Upper lobe of left lung (tissue), 6 donors: ENCODE data around the gene ALDOB. TPM values are rescaled to one million over a fixed set of nuclear protein-coding genes. Genes with fewer than 3 reads are reported as not detected.
A peak's percentile ranks its signal among the peaks of the same experiment; 100 is the strongest.

ENCODE experiments used
- ATAC-seq, 2 donors: fragments of 200-7000 bp; cut with Tn5 transposase; one replicate each; pipeline ENCODE4 v1.9.1; 2022; ENCODE audit warnings: mild to moderate bottlenecking in 2 of 2, moderate library complexity in 2 of 2; ENCODE audit not compliant: low FRiP score in 2 of 2
- DNase-seq, 2 donors: peaks; one replicate each; pipeline ENCODE4 v3.0.0-alpha.2; 2019 to 2020
- H3K27ac ChIP-seq, 4 donors: fragments of 200-600 bp; sonication (generic); one replicate each; pipeline ENCODE4 v1.5.1; 2016 to 2019
- H3K27me3 ChIP-seq, 4 donors: fragments of 200-600 bp; sonication (generic); one replicate each; pipeline ENCODE4 v1.5.1; 2017 to 2019
- H3K36me3 ChIP-seq, 4 donors: fragments of 200-600 bp; sonication (generic); one replicate each; pipeline ENCODE4 v1.5.1; 2016 to 2019
- H3K4me1 ChIP-seq, 4 donors: fragments of 200-600 bp; sonication (generic); one replicate each; pipeline ENCODE4 v1.5.1; 2018 to 2019
- H3K4me3 ChIP-seq, 4 donors: fragments of 200-600 bp; sonication (generic); one replicate each; pipeline ENCODE4 v1.5.1; 2017 to 2019; ENCODE audit warnings: mild to moderate bottlenecking in 2 of 4, moderate library complexity in 1 of 4
- H3K9me3 ChIP-seq, 4 donors: fragments of 200-600 bp; sonication (generic); one replicate each; pipeline ENCODE4 v1.5.1; 2018 to 2019
- EP300 ChIP-seq, 4 donors: sonication (generic); formaldehyde crosslinking; IDR thresholded peaks; one replicate each; pipeline ENCODE4 v1.5.1; 2017; ENCODE audit warnings: antibody characterized with exemption in 4 of 4, control low read depth in 2 of 4
- POLR2A ChIP-seq, 4 donors: fragments of 450-650 bp; IDR thresholded peaks; one replicate each; pipeline ENCODE4 v1.5.1; 2016 to 2017; ENCODE audit warnings: antibody characterized with exemption in 4 of 4, mild to moderate bottlenecking in 2 of 4
- POLR2AphosphoS5 ChIP-seq, 2 donors: sonication (generic); formaldehyde crosslinking; IDR thresholded peaks; one replicate each; pipeline ENCODE4 v1.5.1; 2017; ENCODE audit warnings: antibody characterized with exemption in 2 of 2
- WGBS, 2 donors: methylation state at CpG; one replicate each; pipeline ENCODE4 v1.1.5; 2017 to 2018; 5-methylcytosine and 5-hydroxymethylcytosine counted together
- total RNA-seq, 6 donors: library from RNA; depleted of rRNA in 4 of 6; stranded (reverse); fragments of >200 nt in 4 of 6; gene quantifications; one replicate each; pipeline versions ENCODE4 v1.1.0 to v1.2.1, GENCODE V29; 2016 to 2021
- TF ChIP-seq, protein P1 (sequence below), 6 experiments: fragments of 450-650 bp in 4 of 6; fragments of 200-600 bp in 2 of 6; sonication (generic) in 2 of 6; IDR thresholded peaks; one replicate each; pipeline ENCODE4 v1.5.1; 2016 to 2019; ENCODE audit warnings: antibody characterized with exemption in 6 of 6
- donor health status: DM: no; HTN: no; CAD: no; lungs with moderate emphysema.
- donor health status: DM: no; HTN: yes; CAD: no; lungs with severe emphysema.

ALDOB gene
- 1 to 10 TPM in 2 of 6 donors, not detected in 4; 1.3 to 1.8 TPM for total RNA-seq

DNA sequence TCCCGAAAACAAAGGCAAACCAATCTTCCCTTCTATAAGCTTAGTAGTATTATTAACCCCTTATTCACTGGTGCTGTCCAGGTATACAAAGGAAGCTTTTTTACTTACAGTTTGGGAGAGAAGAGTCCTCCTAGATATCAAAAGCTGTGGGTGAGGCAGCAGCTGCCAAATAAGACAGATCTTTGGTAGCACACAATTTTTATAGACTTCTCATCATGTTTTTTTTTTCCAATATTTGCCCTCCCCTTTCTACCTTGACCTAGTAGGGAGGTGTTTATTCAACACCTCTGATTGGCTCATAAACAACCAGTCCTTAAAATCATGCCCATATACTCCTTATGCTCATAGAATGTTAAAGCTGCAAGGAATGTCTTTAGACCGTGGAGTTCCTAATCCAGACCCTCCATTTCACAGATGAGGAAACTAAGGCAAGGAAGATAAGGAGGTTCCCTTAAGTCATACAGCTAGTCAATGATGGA, at the start of gene ALDOB:
ALDOB (minus strand) TSS at position 174 of the 479 bp plus-strand sequence. CDS start 4,887 bp downstream, outside the sequence.
- 37 to 42% methylated on average over 2 of the region's 2 CpGs for WGBS, 2 donors

DNA sequence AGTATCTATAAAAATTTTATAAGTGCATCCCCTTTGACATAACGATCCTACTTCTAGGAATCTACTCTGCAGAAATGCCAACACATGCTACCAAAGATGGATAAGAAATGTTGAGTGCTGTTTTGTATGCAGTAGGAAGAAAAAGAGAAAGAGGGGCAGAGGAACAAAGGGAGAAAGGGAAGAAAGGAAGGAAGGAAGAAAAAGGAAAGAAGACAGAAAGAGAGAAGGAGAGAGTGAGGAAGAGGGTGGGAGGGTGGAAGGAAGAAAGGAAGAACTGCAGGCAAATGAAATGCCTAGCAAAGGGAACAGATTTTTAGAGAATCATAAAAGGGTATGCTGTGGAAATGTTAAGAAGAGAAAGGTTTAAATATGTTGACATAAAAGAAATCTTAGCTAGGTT, 48.5 kb upstream of the ALDOB start:
- Histone ChIP-seq H3K27me3 (peaks cover 0 to 12% (median under 1%) of the 10 kb centered on the region in 4 donors), H3K9me3 (no peaks in the 10 kb centered on the region), H3K27ac (no peak overlapping the region), H3K36me3 (no peaks in the 10 kb centered on the region), H3K4me3 (no peak overlapping the region), H3K4me1 (peaks cover 0 to 16% (median 6%) of the 10 kb centered on the region in 4 donors)
- TF ChIP-seq, protein P1, sequence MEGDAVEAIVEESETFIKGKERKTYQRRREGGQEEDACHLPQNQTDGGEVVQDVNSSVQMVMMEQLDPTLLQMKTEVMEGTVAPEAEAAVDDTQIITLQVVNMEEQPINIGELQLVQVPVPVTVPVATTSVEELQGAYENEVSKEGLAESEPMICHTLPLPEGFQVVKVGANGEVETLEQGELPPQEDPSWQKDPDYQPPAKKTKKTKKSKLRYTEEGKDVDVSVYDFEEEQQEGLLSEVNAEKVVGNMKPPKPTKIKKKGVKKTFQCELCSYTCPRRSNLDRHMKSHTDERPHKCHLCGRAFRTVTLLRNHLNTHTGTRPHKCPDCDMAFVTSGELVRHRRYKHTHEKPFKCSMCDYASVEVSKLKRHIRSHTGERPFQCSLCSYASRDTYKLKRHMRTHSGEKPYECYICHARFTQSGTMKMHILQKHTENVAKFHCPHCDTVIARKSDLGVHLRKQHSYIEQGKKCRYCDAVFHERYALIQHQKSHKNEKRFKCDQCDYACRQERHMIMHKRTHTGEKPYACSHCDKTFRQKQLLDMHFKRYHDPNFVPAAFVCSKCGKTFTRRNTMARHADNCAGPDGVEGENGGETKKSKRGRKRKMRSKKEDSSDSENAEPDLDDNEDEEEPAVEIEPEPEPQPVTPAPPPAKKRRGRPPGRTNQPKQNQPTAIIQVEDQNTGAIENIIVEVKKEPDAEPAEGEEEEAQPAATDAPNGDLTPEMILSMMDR (IDR thresholded peaks at IDR 0.05): no peak
- TF ChIP-seq POLR2AphosphoS5 (IDR thresholded peaks at IDR 0.05) (no peak), EP300 (IDR thresholded peaks at IDR 0.05) (no peak), POLR2A (IDR thresholded peaks at IDR 0.05) (no peak)
- 68 to 77% methylated on average over 1 of the region's 1 CpG for WGBS, 2 donors
- ATAC-seq (no peak), DNase-seq (no peak)

More for the DNA sequence above, at the start of gene ALDOB:
- Histone ChIP-seq H3K9me3 (no peaks in the 10 kb centered on the region), H3K4me1 (peaks cover 0 to 3% (median 0%) of the 10 kb centered on the region in 4 donors), H3K27ac (no peak within 1 kb of the TSS), H3K36me3 (no peaks in the 10 kb centered on the region), H3K4me3 (no peak within 1 kb of the TSS), H3K27me3 (no peaks in the 10 kb centered on the region)
- DNase-seq (no peak), ATAC-seq (no peak)
- TF ChIP-seq, protein P1 (IDR thresholded peaks at IDR 0.05): no peak
- TF ChIP-seq POLR2AphosphoS5 (IDR thresholded peaks at IDR 0.05) (no peak), EP300 (IDR thresholded peaks at IDR 0.05) (no peak), POLR2A (IDR thresholded peaks at IDR 0.05) (no peak)

DNA sequence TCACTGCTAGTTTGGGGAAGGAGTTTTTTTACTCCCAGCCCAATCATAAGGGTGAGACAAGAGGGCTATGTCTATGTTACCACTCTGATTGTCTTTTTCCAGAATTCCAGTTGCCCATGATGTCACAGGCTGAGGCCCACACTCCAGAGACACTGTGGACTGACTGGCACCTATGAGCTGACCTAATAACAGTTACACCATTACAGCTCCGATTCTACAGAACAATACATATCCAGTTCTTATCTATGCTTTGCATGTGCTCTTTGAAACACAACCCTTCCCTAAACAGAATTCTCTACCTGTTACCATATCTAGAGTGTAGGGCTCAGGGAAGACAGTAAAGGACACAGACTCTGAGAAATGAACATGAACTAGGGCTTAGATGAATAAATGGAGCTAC, 45.7 kb upstream of the ALDOB start:
- no peak for ATAC-seq
- Histone ChIP-seq H3K4me3 (no peak overlapping the region), H3K4me1 (peaks cover 0 to 6% (median under 1%) of the 10 kb centered on the region in 4 donors), H3K9me3 (no peaks in the 10 kb centered on the region), H3K27ac (peak overlapping the region in 1 of 4 donors; percentile 50), H3K27me3 (peaks cover 0 to 1% (median 0%) of the 10 kb centered on the region in 4 donors), H3K36me3 (no peaks in the 10 kb centered on the region)
- no peak for DNase-seq
- TF ChIP-seq EP300 (IDR thresholded peaks at IDR 0.05): no peak
- no peak for TF ChIP-seq POLR2AphosphoS5 (IDR thresholded peaks at IDR 0.05)
- TF ChIP-seq, protein P1 (IDR thresholded peaks at IDR 0.05): no peak
- TF ChIP-seq POLR2A (IDR thresholded peaks at IDR 0.05): no peak
- 50 to 69% methylated on average over 1 of the region's 1 CpG for WGBS, 2 donors

DNA sequence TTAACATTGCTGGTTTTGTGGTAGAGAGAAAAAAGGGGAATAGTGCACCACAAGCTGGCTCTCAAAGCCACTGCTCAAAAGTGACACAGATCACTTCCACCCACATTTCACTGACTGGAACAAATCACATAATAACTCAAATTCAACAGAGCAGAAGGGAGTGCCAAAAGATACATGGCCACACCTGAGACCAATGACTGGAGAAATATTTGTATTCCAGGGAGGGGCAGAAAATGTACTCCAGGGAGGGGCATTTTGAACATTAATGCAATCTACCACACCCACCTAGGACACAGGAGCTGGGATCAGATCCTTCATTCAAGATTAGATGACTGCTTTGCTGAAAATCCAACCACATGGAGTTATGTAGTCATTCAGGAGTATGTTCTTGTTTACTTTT, 44.8 kb upstream of the ALDOB start:
- no peak for DNase-seq

More for the DNA sequence above, 44.8 kb upstream of the ALDOB start:
- Histone ChIP-seq H3K27ac (peak overlapping the region in 1 of 4 donors; percentile 66), H3K4me1 (no peaks in the 10 kb centered on the region), H3K9me3 (no peaks in the 10 kb centered on the region), H3K36me3 (peaks cover 0 to 8% (median 0%) of the 10 kb centered on the region in 4 donors), H3K4me3 (no peak overlapping the region), H3K27me3 (no peaks in the 10 kb centered on the region)
- TF ChIP-seq EP300 (IDR thresholded peaks at IDR 0.05) (no peak), POLR2AphosphoS5 (IDR thresholded peaks at IDR 0.05) (no peak), POLR2A (IDR thresholded peaks at IDR 0.05) (no peak)
- TF ChIP-seq, protein P1 (IDR thresholded peaks at IDR 0.05): no peak
- peak in 1 of 2 donors; percentile 24 for ATAC-seq
